Amniotic epithelial cell (primary cell): Measurements from ENCODE around the gene PDCD10.

Source experiments
- DNase-seq: peaks from one replicate; pipeline ENCODE4 v3.0.0-alpha.2; 2010; ENCODE audit warnings: low read depth

Gene PDCD10

GRCh38 chr3:167734498-167735232 is at the start of gene PDCD10:
Gene PDCD10 (minus strand): TSS chr3:167734892. CDS start chr3:167720157, 14,735 bp downstream.
- peak; percentile 99 for DNase-seq

DNA sequence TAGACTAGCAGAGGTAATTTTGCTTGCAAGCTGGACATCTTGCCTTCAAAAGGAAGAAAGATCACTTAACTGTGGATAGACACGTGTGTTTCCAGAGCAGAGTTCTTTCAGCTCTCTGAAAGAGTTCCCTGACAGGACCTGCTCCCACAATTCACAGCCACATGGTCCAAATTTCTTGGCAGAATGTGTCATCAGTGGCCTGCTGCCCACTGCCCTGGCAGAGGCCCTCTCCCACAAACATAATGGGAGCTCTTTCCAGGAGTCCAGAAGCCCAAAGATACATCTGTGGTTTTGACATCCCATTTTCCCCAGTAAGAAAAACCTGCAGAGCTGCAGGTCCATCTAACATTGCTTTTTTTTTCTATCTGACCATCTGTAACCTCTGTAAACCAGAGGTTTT is 49.1 kb upstream of the PDCD10 start:
- no peak for DNase-seq

- no peak for DNase-seq
Observed at GRCh38 chr3:167780214-167780883, 45.7 kb upstream of the PDCD10 start.

DNA sequence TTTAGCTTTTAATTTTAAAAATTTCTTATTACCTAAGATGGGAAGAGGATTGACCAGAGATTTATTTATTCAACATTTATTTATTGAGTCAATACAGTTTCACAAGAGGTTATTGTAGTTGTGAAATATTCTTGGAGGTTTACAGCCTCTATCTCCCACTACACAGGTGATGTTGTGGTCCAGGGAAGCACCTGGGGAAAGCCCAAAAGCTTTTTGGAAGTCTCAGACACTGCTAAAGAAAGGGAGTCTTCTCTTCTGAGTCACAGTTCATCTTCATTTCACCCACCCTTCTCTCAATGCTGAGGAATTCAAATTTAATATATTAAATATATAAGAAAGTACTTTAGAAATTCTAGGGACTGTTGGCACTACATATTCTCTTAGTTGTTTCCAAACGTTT is 42.7 kb upstream of the PDCD10 start:
- no peak for DNase-seq

GRCh38 chr3:167776066-167776685 is 41.5 kb upstream of the PDCD10 start:
- no peak for DNase-seq

- no peak for DNase-seq
Observed at GRCh38 chr3:167773584-167773983, 38.9 kb upstream of the PDCD10 start.

- no peak for DNase-seq
Observed at GRCh38 chr3:167772992-167773391, 38.3 kb upstream of the PDCD10 start.

GRCh38 chr3:167762296-167762695 is 27.6 kb upstream of the PDCD10 start:
- no peak for DNase-seq

DNA sequence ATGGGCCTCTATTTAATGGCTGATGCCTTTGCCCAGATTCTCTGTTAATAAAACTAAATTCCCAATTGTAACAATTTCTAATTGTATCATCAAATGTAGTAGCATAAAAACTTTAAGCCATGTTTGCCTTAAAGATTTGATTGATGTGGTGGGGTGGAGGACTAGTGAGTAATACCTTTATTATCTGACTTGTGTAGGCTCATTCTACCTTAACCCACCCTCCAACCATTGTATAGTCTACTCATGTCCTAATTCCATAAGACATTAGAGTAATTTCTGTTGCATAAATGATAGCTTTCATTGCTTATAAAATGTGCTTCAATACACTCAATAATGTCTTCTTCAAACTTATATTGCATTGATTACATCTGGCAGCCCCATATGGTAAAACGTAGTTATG is 26.6 kb upstream of the PDCD10 start:
- DNase-seq: no peak

- DNase-seq: no peak
Observed at GRCh38 chr3:167754049-167754448, 19.4 kb upstream of the PDCD10 start.

- peak; percentile 3 for DNase-seq
Observed at GRCh38 chr3:167750272-167750971, 15.7 kb upstream of the PDCD10 start.

DNA sequence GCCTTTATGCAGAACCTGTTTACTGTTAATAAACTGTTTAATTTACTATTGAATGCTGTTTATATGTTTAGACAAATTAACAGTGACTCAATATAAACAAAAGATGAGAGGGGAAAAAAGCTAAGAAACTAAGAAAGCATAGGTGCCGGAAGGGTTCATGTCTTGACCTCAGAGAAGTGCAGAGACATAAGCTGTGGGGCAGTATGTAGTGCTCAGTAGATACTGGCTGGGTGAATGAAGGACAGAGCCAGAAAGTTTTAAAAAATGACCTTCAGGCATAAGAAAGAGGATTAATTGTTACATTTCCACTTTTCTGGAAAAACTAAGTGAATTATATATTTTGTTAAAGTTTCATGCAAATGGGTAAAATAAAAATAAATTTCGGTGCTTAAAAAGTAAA is 15.0 kb upstream of the PDCD10 start:
- DNase-seq: no peak

- no peak for DNase-seq
Observed at GRCh38 chr3:167749209-167749608, 14.5 kb upstream of the PDCD10 start.

- DNase-seq: peak; percentile 4
Observed at GRCh38 chr3:167743799-167744198, 9.1 kb upstream of the PDCD10 start.

- no peak for DNase-seq
Observed at GRCh38 chr3:167742338-167742737, 7.6 kb upstream of the PDCD10 start.

- peak; percentile 48 for DNase-seq
Observed at GRCh38 chr3:167740961-167741587, 6.4 kb upstream of the PDCD10 start.

GRCh38 chr3:167739190-167739810 is 4.6 kb upstream of the PDCD10 start:
- DNase-seq: no peak

DNA sequence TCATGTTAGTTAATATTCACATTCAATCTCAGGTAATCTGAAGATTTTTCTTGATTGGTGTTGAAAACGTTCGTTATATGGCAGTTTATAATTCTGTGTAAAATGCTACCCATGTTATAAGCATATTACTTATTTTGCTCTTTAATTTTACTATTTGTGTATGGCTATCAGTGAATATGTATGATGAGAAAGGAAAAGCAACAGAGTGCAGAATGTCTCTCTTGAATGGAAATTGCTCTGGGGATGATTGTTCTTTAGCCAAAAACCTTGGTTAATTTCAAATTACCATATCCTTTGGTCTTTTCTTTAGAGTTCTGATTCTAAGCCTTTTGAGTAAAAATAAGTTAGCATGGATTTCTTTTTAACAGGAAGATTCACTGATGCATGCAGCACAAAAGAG is 3.3 kb upstream of the PDCD10 start:
- DNase-seq: no peak

DNA sequence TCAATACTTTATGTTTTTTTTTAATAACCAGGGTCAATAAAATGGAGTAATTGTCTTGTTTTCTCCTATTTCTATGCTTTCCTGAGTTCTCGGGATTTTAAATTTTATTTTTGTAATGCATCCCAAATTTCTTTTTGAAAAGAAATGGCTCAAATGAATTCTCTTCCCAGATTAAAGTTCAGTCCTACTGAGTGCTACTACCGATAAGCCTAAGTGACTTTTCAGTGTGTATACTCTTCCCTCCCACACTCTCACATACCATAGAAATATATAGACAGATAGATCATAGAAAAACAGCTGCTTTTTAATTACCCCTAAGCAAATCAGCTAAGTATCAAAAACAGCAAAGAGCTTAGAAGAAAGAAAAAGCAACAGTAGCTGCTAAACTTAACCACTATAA is 2.3 kb upstream of the PDCD10 start:
- no peak for DNase-seq

- no peak for DNase-seq
Observed at GRCh38 chr3:167736264-167736787, 1.6 kb upstream of the PDCD10 start.
